ENCODE results near the gene ELL3.

ELL3 gene

GRCh38 chr15:43795997-43796396, 19.2 kb upstream of the ELL3 start:
- no peak overlapping the region for H3K4me3 Mint-ChIP-seq
- H3K9me3 Mint-ChIP-seq, result no peaks in the 10 kb centered on the region
- peaks cover 65% of the 10 kb centered on the region for H3K4me1 Mint-ChIP-seq (ENCODE audit: low read depth)
- DNase-seq, result no peak
- peaks cover 87% of the 10 kb centered on the region for H3K36me3 Mint-ChIP-seq (ENCODE audit: low read depth)
- peak overlapping the region; percentile 99 for H3K27ac Mint-ChIP-seq
- H3K27me3 Mint-ChIP-seq, result no peaks in the 10 kb centered on the region

GRCh38 chr15:43795197-43795596, 18.4 kb upstream of the ELL3 start:
- no peak for DNase-seq
- Mint-ChIP-seq H3K4me1 (ENCODE audit: low read depth) (peaks cover 63% of the 10 kb centered on the region), H3K4me3 (no peak overlapping the region), H3K27ac (peak overlapping the region; percentile 99), H3K27me3 (no peaks in the 10 kb centered on the region), H3K9me3 (no peaks in the 10 kb centered on the region), H3K36me3 (ENCODE audit: low read depth) (peaks cover 79% of the 10 kb centered on the region)

- Mint-ChIP-seq H3K36me3 (ENCODE audit: low read depth) (peaks cover 72% of the 10 kb centered on the region), H3K27ac (peak overlapping the region; percentile 99), H3K27me3 (no peaks in the 10 kb centered on the region), H3K4me3 (peak overlapping the region; percentile 96), H3K9me3 (no peaks in the 10 kb centered on the region), H3K4me1 (ENCODE audit: low read depth) (peaks cover 55% of the 10 kb centered on the region)
- no peak for DNase-seq
Measured at GRCh38 chr15:43794269-43795037, 17.7 kb upstream of the ELL3 start.

GRCh38 chr15:43793647-43794046, 16.9 kb upstream of the ELL3 start:
- Mint-ChIP-seq H3K36me3 (ENCODE audit: low read depth) (peaks cover 65% of the 10 kb centered on the region), H3K9me3 (no peaks in the 10 kb centered on the region), H3K4me1 (ENCODE audit: low read depth) (peaks cover 47% of the 10 kb centered on the region), H3K27me3 (no peaks in the 10 kb centered on the region), H3K4me3 (peak overlapping the region; percentile 96), H3K27ac (peak overlapping the region; percentile 99)
- no peak for DNase-seq

GRCh38 chr15:43792761-43793476, 16.2 kb upstream of the ELL3 start:
- peak overlapping the region; percentile 96 for H3K4me3 Mint-ChIP-seq
- no peaks in the 10 kb centered on the region for H3K27me3 Mint-ChIP-seq
- peaks cover 42% of the 10 kb centered on the region for H3K4me1 Mint-ChIP-seq (ENCODE audit: low read depth)
- H3K36me3 Mint-ChIP-seq (ENCODE audit: low read depth), result peaks cover 58% of the 10 kb centered on the region
- H3K9me3 Mint-ChIP-seq, result no peaks in the 10 kb centered on the region
- DNase-seq, result peak; percentile 46
- H3K27ac Mint-ChIP-seq, result peak overlapping the region; percentile 99

GRCh38 chr15:43791993-43792760, 15.4 kb upstream of the ELL3 start, which contains the start of gene SERF2:
TSS of gene SERF2 (plus strand) at chr15:43792320. CDS start at chr15:43792377, 57 bp downstream.
- no peaks in the 10 kb centered on the region for H3K27me3 Mint-ChIP-seq
- H3K36me3 Mint-ChIP-seq (ENCODE audit: low read depth), result peaks cover 51% of the 10 kb centered on the region
- peak within 1 kb of the TSS; percentile 96 for H3K4me3 Mint-ChIP-seq
- peaks cover 42% of the 10 kb centered on the region for H3K4me1 Mint-ChIP-seq (ENCODE audit: low read depth)
- no peaks in the 10 kb centered on the region for H3K9me3 Mint-ChIP-seq
- peak; percentile 100 for DNase-seq
- H3K27ac Mint-ChIP-seq, result peak within 1 kb of the TSS; percentile 99

- no peaks in the 10 kb centered on the region for H3K27me3 Mint-ChIP-seq
- peaks cover 19% of the 10 kb centered on the region for H3K4me1 Mint-ChIP-seq (ENCODE audit: low read depth)
- DNase-seq, result no peak
- no peak overlapping the region for H3K27ac Mint-ChIP-seq
- H3K36me3 Mint-ChIP-seq (ENCODE audit: low read depth), result peaks cover 23% of the 10 kb centered on the region
- H3K4me3 Mint-ChIP-seq, result no peak overlapping the region
- no peaks in the 10 kb centered on the region for H3K9me3 Mint-ChIP-seq
Measured at GRCh38 chr15:43789409-43789808, 12.6 kb upstream of the ELL3 start.

GRCh38 chr15:43779016-43779415, 2.2 kb upstream of the ELL3 start:
- Mint-ChIP-seq H3K27me3 (no peaks in the 10 kb centered on the region), H3K36me3 (ENCODE audit: low read depth) (peaks cover 19% of the 10 kb centered on the region), H3K9me3 (no peaks in the 10 kb centered on the region), H3K4me3 (no peak overlapping the region), H3K27ac (peak overlapping the region; percentile 39), H3K4me1 (ENCODE audit: low read depth) (peaks cover 30% of the 10 kb centered on the region)
- no peak for DNase-seq

- peak; percentile 88 for DNase-seq
- Mint-ChIP-seq H3K9me3 (no peaks in the 10 kb centered on the region), H3K4me1 (ENCODE audit: low read depth) (peaks cover 30% of the 10 kb centered on the region), H3K36me3 (ENCODE audit: low read depth) (peaks cover 35% of the 10 kb centered on the region), H3K4me3 (peak overlapping the region; percentile 83), H3K27ac (peak overlapping the region; percentile 95), H3K27me3 (no peaks in the 10 kb centered on the region)
Measured at GRCh38 chr15:43777267-43777914, 625 bp upstream of the ELL3 start.

GRCh38 chr15:43776101-43776717, 557 bp downstream of the ELL3 start:
- H3K27me3 Mint-ChIP-seq, result no peaks in the 10 kb centered on the region
- H3K9me3 Mint-ChIP-seq, result no peaks in the 10 kb centered on the region
- H3K27ac Mint-ChIP-seq, result peak overlapping the region; percentile 95
- H3K4me3 Mint-ChIP-seq, result peak overlapping the region; percentile 83
- H3K36me3 Mint-ChIP-seq (ENCODE audit: low read depth), result peaks cover 47% of the 10 kb centered on the region
- DNase-seq, result peak; percentile 57
- H3K4me1 Mint-ChIP-seq (ENCODE audit: low read depth), result peaks cover 30% of the 10 kb centered on the region

GRCh38 chr15:43775411-43775965, 1.3 kb downstream of the ELL3 start:
- Mint-ChIP-seq H3K27ac (peak overlapping the region; percentile 31), H3K9me3 (no peaks in the 10 kb centered on the region), H3K4me3 (peak overlapping the region; percentile 83), H3K36me3 (ENCODE audit: low read depth) (peaks cover 54% of the 10 kb centered on the region), H3K4me1 (ENCODE audit: low read depth) (peaks cover 30% of the 10 kb centered on the region), H3K27me3 (no peaks in the 10 kb centered on the region)
- DNase-seq, result no peak

- H3K27ac Mint-ChIP-seq, result peak overlapping the region; percentile 72
- H3K9me3 Mint-ChIP-seq, result no peaks in the 10 kb centered on the region
- H3K4me1 Mint-ChIP-seq (ENCODE audit: low read depth), result peaks cover 26% of the 10 kb centered on the region
- H3K4me3 Mint-ChIP-seq, result no peak overlapping the region
- no peaks in the 10 kb centered on the region for H3K27me3 Mint-ChIP-seq
- no peak for DNase-seq
- H3K36me3 Mint-ChIP-seq (ENCODE audit: low read depth), result peaks cover 68% of the 10 kb centered on the region
Measured at GRCh38 chr15:43774062-43774461, 2.7 kb downstream of the ELL3 start.

- Mint-ChIP-seq H3K27ac (peak overlapping the region; percentile 8), H3K4me3 (no peak overlapping the region), H3K4me1 (ENCODE audit: low read depth) (peaks cover 18% of the 10 kb centered on the region), H3K9me3 (no peaks in the 10 kb centered on the region), H3K36me3 (ENCODE audit: low read depth) (peaks cover 83% of the 10 kb centered on the region), H3K27me3 (no peaks in the 10 kb centered on the region)
- no peak for DNase-seq
Measured at GRCh38 chr15:43772624-43773023, 4.1 kb downstream of the ELL3 start.
